Stomach (tissue), 9 donors: ENCODE data around the gene IRF1. TPM values are rescaled to one million over a fixed set of nuclear protein-coding genes. Genes with fewer than 3 reads are reported as not detected.

Experiments
- DNase-seq, 2 donors: peaks; one replicate each; pipeline versions ENCODE4 v3.0.0 to v3.0.0-alpha.2; 2013 to 2019
- H3K27ac ChIP-seq, 5 donors: fragments of 200-600 bp in 4 of 5; sonication (generic) in 4 of 5; one replicate each; pipeline ENCODE4 v1.5.1; 2013 to 2019; ENCODE audit warnings: mild to moderate bottlenecking in 1 of 5, moderate library complexity in 1 of 5
- H3K27me3 ChIP-seq, 3 donors: fragments of 200-600 bp; sonication (generic); one replicate each; pipeline ENCODE4 v1.5.1; 2017 to 2019; ENCODE audit warnings: mixed run types in 1 of 3
- H3K36me3 ChIP-seq, 4 donors: fragments of 200-600 bp; sonication (generic); 1 replicate in 3 of 4; 2 replicates in 1 of 4; pipeline ENCODE4 v1.5.1; 2016 to 2019
- H3K4me1 ChIP-seq, 4 donors: fragments of 200-600 bp; sonication (generic); one replicate each; pipeline ENCODE4 v1.5.1; 2016 to 2019
- H3K4me3 ChIP-seq, 4 donors: fragments of 200-600 bp; sonication (generic) in 3 of 4; one replicate each; pipeline ENCODE4 v1.5.1; 2016 to 2019; ENCODE audit warnings: mild to moderate bottlenecking in 1 of 4
- H3K9me3 ChIP-seq, 4 donors: fragments of 200-600 bp; sonication (generic); one replicate each; pipeline ENCODE4 v1.5.1; 2016 to 2019
- EP300 ChIP-seq: sonication (generic); formaldehyde crosslinking; IDR thresholded peaks from one replicate; pipeline ENCODE4 v1.6.1; 2017; ENCODE audit warnings: antibody characterized with exemption
- POLR2A ChIP-seq, 4 donors: fragments of 450-650 bp; IDR thresholded peaks; one replicate each; pipeline ENCODE4 v1.6.1; 2016; ENCODE audit warnings: antibody characterized with exemption in 4 of 4, control low read depth in 2 of 4, mild to moderate bottlenecking in 1 of 4, moderate library complexity in 1 of 4
- POLR2AphosphoS5 ChIP-seq, 3 donors: sonication (generic); formaldehyde crosslinking; IDR thresholded peaks; one replicate each; pipeline ENCODE4 v1.6.1; 2016; ENCODE audit warnings: antibody characterized with exemption in 3 of 3
- whole genome bisulfite sequencing, 5 donors: extraction: QIAGEN DNeasy Blood & Tissue Kit in 3 of 5; methylation state at CpG; one replicate each; pipeline versions ENCODE4 v1.1.5 to v1.1.7; 2013 to 2018; 5-methylcytosine and 5-hydroxymethylcytosine counted together
- intact Hi-C: fragments of 100-400 bp; cut with DNase I; formaldehyde crosslinking; loops from one replicate; pipeline ENCODE4 v1.15.1; 2023; ENCODE audit warnings: low total_unique reads
- polyA plus RNA-seq, 3 donors: library from polyadenylated mRNA; stranded (reverse); fragments of 200-250 nt; gene quantifications; one replicate each; pipeline ENCODE4 v1.2.3, GENCODE V29; 2013
- total RNA-seq, 5 donors: library from RNA; depleted of rRNA; stranded (reverse); fragments of >200 nt; gene quantifications; one replicate each; pipeline versions ENCODE4 v1.1.0 to v1.2.3, GENCODE V29; 2014 to 2016
- TF ChIP-seq, protein P1 (sequence below), 7 experiments: fragments of 450-650 bp in 4 of 7; fragments of 200-600 bp in 3 of 7; sonication (generic) in 3 of 7; IDR thresholded peaks; one replicate each; pipeline ENCODE4 v1.5.1; 2016 to 2019; ENCODE audit warnings: antibody characterized with exemption in 7 of 7, control low read depth in 2 of 7, mild to moderate bottlenecking in 1 of 7
- donor health status: healthy with polysubstance abuse.
- donor health status: Bipolar disorder and iron deficiency.
- donor health status: healthy.

IRF1 gene
- total and polyA plus RNA-seq, 8 donors = 17.1 to 256 (median 64.7) TPM

GRCh38 chr5:132506094-132506692, 15.6 kb upstream of the IRF1 start:
- Histone ChIP-seq H3K36me3 (no peaks in the 10 kb centered on the region), H3K4me3 (no peak overlapping the region), H3K27me3 (no peaks in the 10 kb centered on the region), H3K4me1 (peaks cover 35 to 46% (median 43%) of the 10 kb centered on the region in 4 donors), H3K27ac (peak overlapping the region; percentile 62 to 82 (median 69)), H3K9me3 (no peaks in the 10 kb centered on the region)
- TF ChIP-seq POLR2AphosphoS5 (IDR thresholded peaks at IDR 0.05) (peak; percentile 14 to 68 (median 21)), EP300 (no peak), POLR2A (IDR thresholded peaks at IDR 0.05) (no peak)
- TF ChIP-seq, protein P1, sequence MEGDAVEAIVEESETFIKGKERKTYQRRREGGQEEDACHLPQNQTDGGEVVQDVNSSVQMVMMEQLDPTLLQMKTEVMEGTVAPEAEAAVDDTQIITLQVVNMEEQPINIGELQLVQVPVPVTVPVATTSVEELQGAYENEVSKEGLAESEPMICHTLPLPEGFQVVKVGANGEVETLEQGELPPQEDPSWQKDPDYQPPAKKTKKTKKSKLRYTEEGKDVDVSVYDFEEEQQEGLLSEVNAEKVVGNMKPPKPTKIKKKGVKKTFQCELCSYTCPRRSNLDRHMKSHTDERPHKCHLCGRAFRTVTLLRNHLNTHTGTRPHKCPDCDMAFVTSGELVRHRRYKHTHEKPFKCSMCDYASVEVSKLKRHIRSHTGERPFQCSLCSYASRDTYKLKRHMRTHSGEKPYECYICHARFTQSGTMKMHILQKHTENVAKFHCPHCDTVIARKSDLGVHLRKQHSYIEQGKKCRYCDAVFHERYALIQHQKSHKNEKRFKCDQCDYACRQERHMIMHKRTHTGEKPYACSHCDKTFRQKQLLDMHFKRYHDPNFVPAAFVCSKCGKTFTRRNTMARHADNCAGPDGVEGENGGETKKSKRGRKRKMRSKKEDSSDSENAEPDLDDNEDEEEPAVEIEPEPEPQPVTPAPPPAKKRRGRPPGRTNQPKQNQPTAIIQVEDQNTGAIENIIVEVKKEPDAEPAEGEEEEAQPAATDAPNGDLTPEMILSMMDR (IDR thresholded peaks at IDR 0.05) = peak in 5 of 7 experiments; percentile 34 to 47 (median 45)
- 11 to 22% (median 13%) methylated on average over 1 of the region's 1 CpG for WGBS, 5 donors
- peak in 1 of 2 donors; percentile 87 for DNase-seq
- intact Hi-C loops = loop anchor here (10.0 kb wide), 1 partner anchor 121 kb away; no protein-coding TSS in a partner anchor

- Histone ChIP-seq H3K9me3 (no peaks in the 10 kb centered on the region), H3K27ac (peak overlapping the region; percentile 62 to 82 (median 69)), H3K27me3 (no peaks in the 10 kb centered on the region), H3K36me3 (no peaks in the 10 kb centered on the region), H3K4me3 (no peak overlapping the region), H3K4me1 (peaks cover 41 to 51% (median 48%) of the 10 kb centered on the region in 4 donors)
- intact Hi-C loops = loop anchor here (10.0 kb wide), 1 partner anchor 121 kb away; no protein-coding TSS in a partner anchor
- 56 to 69% (median 59%) methylated on average over 2 of the region's 2 CpGs for whole genome bisulfite sequencing, 5 donors
- TF ChIP-seq EP300 = no peak
- TF ChIP-seq POLR2AphosphoS5 (IDR thresholded peaks at IDR 0.05) = no peak
- no peak for TF ChIP-seq POLR2A (IDR thresholded peaks at IDR 0.05)
- TF ChIP-seq, protein P1 (IDR thresholded peaks at IDR 0.05) = no peak
- DNase-seq = no peak
Observed at GRCh38 chr5:132505641-132506040, 15.1 kb upstream of the IRF1 start.

- no peaks in the 10 kb centered on the region for H3K9me3 ChIP-seq
- no peaks in the 10 kb centered on the region for H3K27me3 ChIP-seq
- peak overlapping the region in 4 of 5 donors; percentile 62 to 82 (median 68) for H3K27ac ChIP-seq
- 35 to 65% (median 39%) methylated on average over 4 of the region's 4 CpGs for WGBS, 5 donors
- DNase-seq = peak in 1 of 2 donors; percentile 22
- TF ChIP-seq POLR2AphosphoS5 (IDR thresholded peaks at IDR 0.05) (peak in 1 of 3 donors; percentile 27), POLR2A (IDR thresholded peaks at IDR 0.05) (no peak)
- no peak overlapping the region for H3K4me3 ChIP-seq
- peaks cover 50 to 60% (median 57%) of the 10 kb centered on the region in 4 donors for H3K4me1 ChIP-seq
- intact Hi-C loops = loop anchor here (10.0 kb wide), 1 partner anchor 120 kb away; no protein-coding TSS in a partner anchor
- H3K36me3 ChIP-seq = no peaks in the 10 kb centered on the region
Observed at GRCh38 chr5:132504746-132505145, 14.2 kb upstream of the IRF1 start.

DNA sequence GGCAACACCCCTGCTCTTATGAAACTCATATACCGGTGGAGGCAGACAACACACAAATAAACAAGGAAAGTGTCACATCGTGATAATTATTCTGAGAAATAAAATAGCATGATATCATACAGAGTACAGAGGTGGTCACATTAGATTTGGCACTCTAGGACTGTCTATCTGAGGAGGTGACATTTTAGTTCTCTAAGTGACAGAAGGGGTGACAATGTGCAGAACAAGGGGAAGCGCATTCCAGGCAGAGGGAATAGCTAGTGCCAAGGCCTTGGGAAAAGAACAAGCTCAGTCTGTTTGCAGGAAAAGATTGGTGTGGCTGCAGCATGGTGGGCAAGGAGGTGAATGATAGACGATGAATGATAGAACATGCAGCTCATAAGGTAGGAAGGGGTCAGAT, 12.7 kb upstream of the IRF1 start:
- 69 to 86% (median 77%) methylated on average over 4 of the region's 4 CpGs for WGBS, 5 donors

More for the DNA sequence above, 12.7 kb upstream of the IRF1 start:
- peak overlapping the region in 4 of 5 donors; percentile 94 to 100 (median 98) for H3K27ac ChIP-seq
- no peak for DNase-seq
- H3K4me3 ChIP-seq = no peak overlapping the region
- no peaks in the 10 kb centered on the region for H3K9me3 ChIP-seq
- no peaks in the 10 kb centered on the region for H3K27me3 ChIP-seq
- no peaks in the 10 kb centered on the region for H3K36me3 ChIP-seq
- H3K4me1 ChIP-seq = peaks cover 57 to 75% (median 72%) of the 10 kb centered on the region in 4 donors
- TF ChIP-seq, protein P1 (IDR thresholded peaks at IDR 0.05) = no peak
- no peak for TF ChIP-seq POLR2A (IDR thresholded peaks at IDR 0.05)
- TF ChIP-seq POLR2AphosphoS5 (IDR thresholded peaks at IDR 0.05) = no peak
- TF ChIP-seq EP300 = no peak
- intact Hi-C loops = loop anchor here (10.0 kb wide), 1 partner anchor 118 kb away; no protein-coding TSS in a partner anchor
